Right cardiac atrium (tissue), 5 donors: ENCODE measurements around the gene BAK1. TPM values are rescaled to one million over a fixed set of nuclear protein-coding genes. Genes with fewer than 3 reads are reported as not detected.
"Not testable (repeated sequence)": the region's sequence is repeated elsewhere in the genome, so short reads cannot be mapped to it uniquely, and the experiment has no call there.

Experiments used
- ATAC-seq, 2 donors: fragments of 200-7000 bp; cut with Tn5 transposase; one replicate each; pipeline versions ENCODE4 v1.8.0 to v1.9.1; 2020; ENCODE audit warnings: moderate library complexity in 2 of 2, mild to moderate bottlenecking in 1 of 2
- DNase-seq, 3 donors: peaks; one replicate each; pipeline ENCODE4 v3.0.0-alpha.2; 2020
- H3K27ac ChIP-seq: one replicate; pipeline ENCODE4 v1.5.1; 2013; ENCODE audit warnings: mild to moderate bottlenecking, low read length, control low read depth, moderate library complexity
- H3K27me3 ChIP-seq: one replicate; pipeline ENCODE4 v1.6.1; 2013; ENCODE audit not compliant: control insufficient read depth, insufficient read depth
- H3K4me1 ChIP-seq: one replicate; pipeline ENCODE4 v1.6.1; 2013; ENCODE audit warnings: low read length; ENCODE audit not compliant: control insufficient read depth, insufficient read depth
- H3K4me3 ChIP-seq: one replicate; pipeline ENCODE4 v1.5.1; 2013; ENCODE audit warnings: low read length, control low read depth
- H3K9me3 ChIP-seq: one replicate; pipeline ENCODE4 v1.6.1; 2013; ENCODE audit warnings: low read length; ENCODE audit not compliant: control insufficient read depth
- WGBS: extraction: QIAGEN DNeasy Blood & Tissue Kit; methylation state at CpG from one replicate; pipeline ENCODE4 v1.1.7; 2013; 5-methylcytosine and 5-hydroxymethylcytosine counted together
- intact Hi-C, 4 donors: fragments of 100-400 bp; cut with DNase I; formaldehyde crosslinking; loops; one replicate each; pipeline versions ENCODE4 v1.11.0 to v1.14.0; 2022 to 2023
- polyA plus RNA-seq: library from polyadenylated mRNA; stranded (reverse); fragments of 200-250 nt; gene quantifications from one replicate; pipeline ENCODE4 v1.2.3, GENCODE V29; 2013
- total RNA-seq, 4 donors: library from RNA; stranded (reverse); fragmentation: NEBNext Ultra II Directional; extraction: Animal tissue kit (Norgen Biotek cat#: 25700); gene quantifications; one replicate each; pipeline ENCODE4 v1.2.1, GENCODE V29; 2021
- donor health status: healthy with polysubstance abuse.
- donor health status: DM: no; HTN: yes; CAD: no.
- donor health status: DM: no; HTN: no; CAD: no.
- donor health status: DM: no; HTN: yes; CAD: no; lungs with severe emphysema.
- donor health status: DM: yes; HTN: yes; CAD: no.

Gene BAK1
- total and polyA plus RNA-seq, 5 donors: 14.6 to 17.8 (median 17.1) TPM

DNA sequence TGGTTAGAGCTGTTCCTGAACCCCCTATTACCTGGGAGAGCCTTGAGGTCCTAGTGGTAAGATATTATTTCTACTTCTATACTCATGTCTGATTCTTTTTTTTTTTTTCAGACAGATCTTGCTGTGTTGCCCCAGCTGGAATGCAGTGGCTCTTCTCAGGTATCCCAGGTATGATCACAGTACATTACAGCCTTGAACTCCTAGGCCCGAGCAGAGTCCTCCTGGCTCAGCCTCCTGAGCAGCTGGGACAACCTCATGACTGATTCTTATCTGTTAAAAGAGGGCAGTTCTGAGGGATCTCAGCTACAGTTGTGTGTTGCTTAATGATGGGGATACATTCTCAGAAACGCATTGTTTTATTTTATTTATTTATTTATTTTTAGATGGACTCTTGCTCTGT is 30.2 kb downstream of the BAK1 start:
- intact Hi-C loops: no loop called here
- over 99% methylated on average over 2 of the region's 2 CpGs for WGBS
- H3K4me3 ChIP-seq: no peak overlapping the region
- no peak for ATAC-seq
- H3K4me1 ChIP-seq: no peaks in the 10 kb centered on the region
- H3K27ac ChIP-seq: no peak overlapping the region
- DNase-seq: no peak
- H3K9me3 ChIP-seq: no peaks in the 10 kb centered on the region
- H3K27me3 ChIP-seq: no peaks in the 10 kb centered on the region

DNA sequence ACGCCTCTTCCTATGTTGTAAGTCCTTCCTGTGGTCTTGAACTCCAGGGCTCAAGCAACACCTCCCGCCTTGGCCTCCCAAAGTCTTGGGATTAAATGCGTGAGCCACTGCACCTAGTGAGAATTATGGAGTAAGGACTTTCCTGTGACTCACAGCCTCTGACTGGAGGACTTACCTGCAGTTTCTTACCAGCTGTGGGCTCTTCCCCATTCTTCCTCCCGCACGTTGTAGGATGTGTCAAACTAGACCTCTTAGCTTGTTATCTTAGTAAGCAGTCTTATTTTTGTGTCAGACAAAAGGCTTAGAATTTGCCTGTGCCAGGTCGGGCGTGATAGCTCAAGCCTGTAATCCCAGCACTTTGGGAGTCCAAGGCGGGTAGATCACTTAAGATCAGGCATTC is 30.9 kb downstream of the BAK1 start:
- no peak overlapping the region for H3K4me3 ChIP-seq
- ATAC-seq (no peak), DNase-seq (no peak)
- no peaks in the 10 kb centered on the region for H3K9me3 ChIP-seq
- no peak overlapping the region for H3K27ac ChIP-seq
- 87% methylated on average over 8 of the region's 8 CpGs for WGBS
- no peaks in the 10 kb centered on the region for H3K4me1 ChIP-seq
- H3K27me3 ChIP-seq: no peaks in the 10 kb centered on the region
- intact Hi-C loops: no loop called here

DNA sequence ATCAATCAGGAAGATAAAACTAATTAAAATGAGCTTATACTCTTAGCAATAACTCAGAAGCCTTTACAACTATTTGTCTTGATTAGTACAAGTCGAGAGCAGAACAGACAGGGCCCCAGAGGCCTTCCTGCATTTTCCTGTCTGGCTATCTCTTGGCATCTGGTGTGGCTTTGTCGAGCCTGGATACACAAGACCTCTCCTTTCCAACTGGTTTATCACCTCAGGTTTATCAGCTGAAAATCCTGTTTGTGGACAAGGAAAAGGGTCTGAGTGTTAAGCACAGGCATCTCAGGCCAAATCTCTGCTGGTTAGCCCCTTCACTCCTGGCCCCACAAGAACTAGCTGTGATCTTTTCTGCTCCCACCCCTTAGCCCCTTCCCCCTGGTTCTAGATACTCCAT is 32.6 kb downstream of the BAK1 start:
- Histone ChIP-seq H3K4me3 (no peak overlapping the region), H3K27me3 (no peaks in the 10 kb centered on the region), H3K9me3 (no peaks in the 10 kb centered on the region), H3K4me1 (no peaks in the 10 kb centered on the region), H3K27ac (no peak overlapping the region)
- 22% methylated on average over 2 of the region's 2 CpGs for WGBS
- intact Hi-C loops: no loop called here
- ATAC-seq (peak in 1 of 2 donors; percentile 63), DNase-seq (no peak)

DNA sequence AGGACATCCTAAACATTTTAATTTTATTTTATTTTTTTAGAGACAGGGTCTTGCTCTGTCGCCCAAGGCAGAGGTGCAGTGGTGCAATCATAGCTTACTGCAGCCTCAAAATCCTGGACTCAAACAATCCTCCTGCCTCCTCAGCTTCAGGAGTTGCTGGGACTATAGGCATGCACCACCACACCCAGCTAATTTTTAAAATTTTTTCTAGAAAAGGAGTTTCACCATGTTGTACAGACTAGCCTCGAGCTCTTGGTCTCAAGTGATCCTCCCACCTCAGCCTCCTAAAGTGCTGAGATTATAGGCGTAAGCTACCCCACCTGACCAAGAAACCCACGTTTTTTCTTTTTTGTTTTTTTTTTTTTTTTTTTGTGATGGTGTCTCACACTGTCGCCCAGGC is 33.3 kb downstream of the BAK1 start:
- intact Hi-C loops: no loop called here
- Histone ChIP-seq H3K27me3 (no peaks in the 10 kb centered on the region), H3K4me3 (no peak overlapping the region), H3K27ac (no peak overlapping the region), H3K9me3 (no peaks in the 10 kb centered on the region), H3K4me1 (no peaks in the 10 kb centered on the region)
- no peak for ATAC-seq
- DNase-seq: no peak
- 86% methylated on average over 5 of the region's 5 CpGs for WGBS

DNA sequence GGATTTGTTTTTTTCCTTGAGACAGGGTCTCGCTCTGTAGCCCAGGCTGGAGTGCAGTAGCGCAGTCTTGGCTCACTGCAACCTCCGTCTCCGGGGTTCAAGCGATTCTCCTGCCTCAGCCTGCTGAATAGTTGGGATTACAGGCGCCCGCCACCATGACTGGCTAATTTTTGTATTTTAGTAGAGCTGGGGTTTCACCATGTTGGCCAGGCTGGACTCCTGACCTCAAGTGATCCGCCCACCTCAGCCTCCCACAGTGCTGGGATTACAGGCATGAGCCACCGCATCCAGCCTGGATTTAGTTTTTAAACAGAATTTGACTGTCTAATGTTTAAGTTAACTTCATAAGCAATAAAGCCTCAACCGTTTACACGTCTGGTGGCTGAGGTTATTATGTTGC is 34.8 kb downstream of the BAK1 start:
- H3K4me1 ChIP-seq, ATAC-seq, intact Hi-C loops, H3K27ac ChIP-seq, H3K27me3 ChIP-seq, DNase-seq, H3K9me3 ChIP-seq, H3K4me3 ChIP-seq: not testable (repeated sequence)
- WGBS: 93% methylated on average over 11 of the region's 11 CpGs

DNA sequence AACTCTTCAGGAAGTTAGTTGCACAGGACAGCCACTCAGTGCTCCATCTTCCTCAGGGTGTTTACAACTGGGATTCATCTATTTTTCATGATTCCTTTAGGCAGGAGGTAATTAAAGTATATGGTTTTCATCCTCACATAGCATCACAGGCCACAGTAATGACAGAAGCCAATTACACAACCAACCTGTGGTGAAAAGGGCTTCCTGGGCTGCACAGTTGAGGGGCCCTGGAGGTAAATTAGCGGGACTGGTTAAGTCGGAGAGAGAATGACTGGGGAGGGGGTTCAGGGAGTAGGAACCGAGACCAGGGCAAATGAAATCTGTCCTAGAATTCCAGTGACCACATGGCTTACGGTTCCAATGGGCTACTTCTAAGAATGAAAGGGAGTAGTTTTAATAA is 37.0 kb downstream of the BAK1 start:
- ATAC-seq: no peak
- H3K9me3 ChIP-seq: no peaks in the 10 kb centered on the region
- no peak overlapping the region for H3K4me3 ChIP-seq
- DNase-seq: no peak
- WGBS: 85% methylated on average over 4 of the region's 4 CpGs
- H3K27me3 ChIP-seq: no peaks in the 10 kb centered on the region
- H3K27ac ChIP-seq: no peak overlapping the region
- H3K4me1 ChIP-seq: no peaks in the 10 kb centered on the region
- intact Hi-C loops: no loop called here

DNA sequence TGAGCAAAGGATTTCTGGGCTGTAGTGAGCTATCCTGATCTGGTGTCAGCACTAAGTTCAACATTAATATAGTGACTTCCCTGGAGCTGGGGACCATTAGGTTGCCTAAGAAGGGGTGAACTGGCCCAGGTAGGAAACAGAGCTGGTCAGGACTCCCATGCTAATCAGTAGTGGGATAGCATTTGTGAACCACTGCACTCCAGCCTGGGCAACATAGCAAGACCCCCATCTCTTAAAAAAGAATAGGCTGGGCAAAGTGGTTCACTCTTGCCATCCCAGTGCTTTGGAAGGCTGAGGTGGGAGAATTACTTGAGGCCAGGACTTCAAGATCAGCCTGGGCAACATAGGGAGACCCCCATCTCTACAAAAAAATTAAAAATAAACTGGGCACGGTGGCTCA is 39.3 kb downstream of the BAK1 start:
- H3K27me3 ChIP-seq: no peaks in the 10 kb centered on the region
- DNase-seq (no peak), ATAC-seq (no peak)
- no peaks in the 10 kb centered on the region for H3K4me1 ChIP-seq
- intact Hi-C loops: no loop called here
- WGBS: 95% methylated on average over 1 of the region's 1 CpG
- no peaks in the 10 kb centered on the region for H3K9me3 ChIP-seq
- H3K27ac ChIP-seq: no peak overlapping the region
- H3K4me3 ChIP-seq: no peak overlapping the region

DNA sequence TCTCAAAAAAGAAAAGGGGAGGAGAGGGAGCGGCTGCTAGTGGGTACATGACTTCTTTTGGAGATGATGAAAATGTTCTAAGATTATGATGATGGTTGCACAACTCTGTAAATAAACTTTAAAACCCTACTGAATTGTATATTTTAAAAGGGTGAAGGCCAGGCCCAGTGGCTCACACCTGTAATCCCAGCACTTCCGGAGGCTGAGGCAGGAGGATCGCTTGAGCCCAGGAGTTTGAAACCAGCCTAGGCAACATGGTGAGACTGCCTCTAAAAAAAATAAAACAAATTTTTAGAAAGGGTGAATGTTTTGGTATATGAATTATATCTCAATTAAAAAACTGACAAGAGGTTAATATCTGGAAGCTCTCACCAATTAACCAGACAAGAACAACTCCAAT is 45.4 kb downstream of the BAK1 start:
- H3K27me3 ChIP-seq: no peaks in the 10 kb centered on the region
- WGBS: 99% methylated on average over 3 of the region's 3 CpGs
- H3K27ac ChIP-seq: no peak overlapping the region
- DNase-seq: no peak
- no peaks in the 10 kb centered on the region for H3K4me1 ChIP-seq
- intact Hi-C loops: no loop called here
- no peak overlapping the region for H3K4me3 ChIP-seq
- no peak for ATAC-seq
- H3K9me3 ChIP-seq: no peaks in the 10 kb centered on the region

DNA sequence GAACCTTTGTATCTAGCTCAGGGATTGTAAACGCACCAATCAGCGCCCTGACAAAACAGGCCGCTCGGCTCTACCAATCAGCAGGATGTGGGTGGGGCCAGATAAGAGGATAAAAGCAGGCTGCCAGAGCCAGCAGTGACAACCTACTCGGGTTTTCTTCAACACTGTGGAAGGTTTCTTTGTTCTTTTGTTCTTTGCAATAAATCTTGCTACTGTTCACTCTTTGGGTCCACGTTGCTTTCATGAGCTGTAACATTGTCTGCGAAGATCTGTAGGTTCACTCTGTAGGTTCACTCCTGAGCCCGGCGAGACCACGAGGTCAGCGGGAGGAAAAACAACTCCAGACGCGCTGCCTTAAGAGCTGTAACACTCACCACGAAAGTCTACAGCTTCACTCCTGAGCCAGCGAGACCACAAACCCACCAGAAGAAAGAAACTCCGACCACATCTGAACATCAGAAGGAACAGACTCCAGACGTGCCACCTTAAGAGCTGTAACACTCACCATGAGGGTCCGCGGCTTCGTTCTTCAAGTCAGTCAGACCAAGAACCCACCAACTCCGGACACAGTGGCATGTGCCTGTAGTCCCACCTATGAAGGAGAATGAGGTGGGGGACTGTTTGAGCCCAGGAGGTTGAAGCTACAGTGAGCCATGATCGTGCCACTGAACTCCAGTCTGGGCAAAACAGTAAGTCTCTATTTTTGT is 46.8 kb downstream of the BAK1 start:
- 83% methylated on average over 22 of the region's 22 CpGs for WGBS
- H3K4me3 ChIP-seq, H3K27me3 ChIP-seq, H3K4me1 ChIP-seq, H3K27ac ChIP-seq, intact Hi-C loops, DNase-seq, H3K9me3 ChIP-seq, ATAC-seq: not testable (repeated sequence)

DNA sequence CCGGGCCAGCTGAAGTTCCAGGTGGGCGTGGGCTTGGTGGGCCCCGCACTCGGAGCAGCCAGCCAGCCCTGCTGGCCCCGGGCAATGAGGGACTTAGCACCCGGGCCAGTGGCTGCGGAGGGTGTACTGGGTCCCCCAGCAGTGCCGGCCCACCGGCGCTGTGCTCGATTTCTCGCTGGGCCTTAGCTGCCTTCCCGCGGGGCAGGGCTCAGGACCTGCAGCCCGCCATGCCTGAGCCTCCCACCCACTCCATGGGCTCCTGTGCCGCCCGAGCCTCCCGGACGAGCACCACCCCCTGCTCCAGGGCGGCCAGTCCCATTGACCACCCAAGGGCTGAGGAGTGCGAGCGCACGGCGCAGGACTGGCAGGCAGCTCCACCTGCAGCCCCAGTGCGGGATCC is 47.6 kb downstream of the BAK1 start:
- intact Hi-C loops, H3K27ac ChIP-seq, DNase-seq, H3K9me3 ChIP-seq, H3K27me3 ChIP-seq, H3K4me3 ChIP-seq, H3K4me1 ChIP-seq, ATAC-seq: not testable (repeated sequence)
- WGBS: 97% methylated on average over 18 of the region's 25 CpGs

DNA sequence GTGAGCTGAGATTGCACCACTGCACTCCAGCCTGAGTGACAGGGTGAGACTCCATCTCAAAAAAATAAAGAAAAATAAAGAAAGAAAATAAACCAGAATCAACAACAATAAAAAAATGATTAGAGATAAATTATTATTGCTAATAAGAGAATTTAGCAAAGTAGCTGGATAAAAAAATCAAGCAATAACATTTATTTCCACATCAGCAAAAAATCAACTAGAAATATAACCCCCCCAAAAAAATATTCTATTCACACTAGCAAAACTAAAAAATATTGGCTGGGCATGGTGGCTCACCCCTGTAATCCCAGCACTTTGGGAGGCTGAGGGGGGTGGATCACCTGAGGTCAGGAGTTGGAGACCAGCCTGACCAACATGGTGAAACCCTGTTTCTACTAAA is 49.5 kb downstream of the BAK1 start:
- intact Hi-C loops, H3K27me3 ChIP-seq, DNase-seq, H3K27ac ChIP-seq, H3K4me1 ChIP-seq, H3K4me3 ChIP-seq, H3K9me3 ChIP-seq, ATAC-seq: not testable (repeated sequence)
